HepG2 (cell line): ENCODE results near the gene DNM1. TPM values are rescaled to one million over a fixed set of nuclear protein-coding genes. Genes with fewer than 3 reads are reported as not detected.

Experiments
- ATF7-NPFF ChIP-seq: sonication (generic); formaldehyde crosslinking; IDR thresholded peaks from 2 replicates; pipeline ENCODE4 v1.8.1; 2023; ENCODE audit warnings: mild to moderate bottlenecking, low read depth, missing genetic modification reagents, moderate library complexity
- FOSL2 ChIP-seq: sonication (generic); formaldehyde crosslinking; IDR thresholded peaks from 2 replicates; pipeline ENCODE4 v1.4.0; 2020; ENCODE audit warnings: missing genetic modification reagents
- GPN1 ChIP-seq: sonication (generic); formaldehyde crosslinking; IDR thresholded peaks from 2 replicates; pipeline ENCODE4 v1.5.1; 2020; ENCODE audit warnings: missing genetic modification reagents, borderline replicate concordance
- PITX1 ChIP-seq: sonication (generic); formaldehyde crosslinking; IDR thresholded peaks from 2 replicates; pipeline ENCODE4 v1.5.1; 2020; ENCODE audit warnings: mild to moderate bottlenecking, missing genetic modification reagents
- SMARCC2 ChIP-seq: fragments of 450-650 bp; IDR thresholded peaks from 2 replicates; pipeline ENCODE4 v1.6.1; 2017; ENCODE audit warnings: antibody characterized with exemption, mild to moderate bottlenecking
- STAT6 ChIP-seq: sonication (generic); formaldehyde crosslinking; IDR thresholded peaks from 2 replicates; pipeline ENCODE4 v1.4.0; 2020; ENCODE audit warnings: missing genetic modification reagents, mild to moderate bottlenecking, borderline replicate concordance
- YEATS2 ChIP-seq: sonication (generic); formaldehyde crosslinking; IDR thresholded peaks from 2 replicates; pipeline ENCODE4 v1.4.0; 2020; ENCODE audit warnings: missing genetic modification reagents, borderline replicate concordance
- ZBTB20 ChIP-seq: sonication (generic); formaldehyde crosslinking; IDR thresholded peaks from 2 replicates; pipeline ENCODE4 v1.8.1; 2023; ENCODE audit warnings: missing genetic modification reagents, low read depth, mild to moderate bottlenecking, borderline replicate concordance
- ZNF225 ChIP-seq: sonication (generic); formaldehyde crosslinking; IDR thresholded peaks from 2 replicates; pipeline ENCODE4 v1.4.0; 2020; ENCODE audit warnings: mild to moderate bottlenecking, missing genetic modification reagents
- ZNF232 ChIP-seq: sonication (generic); formaldehyde crosslinking; IDR thresholded peaks from 2 replicates; pipeline ENCODE4 v1.4.0; 2020; ENCODE audit warnings: missing genetic modification reagents, borderline replicate concordance
- ZNF24 ChIP-seq: fragments of 450-650 bp; IDR thresholded peaks from 2 replicates; pipeline ENCODE4 v1.6.1; 2017; ENCODE audit warnings: antibody characterized with exemption, mild to moderate bottlenecking
- ZNF574 ChIP-seq: sonication (generic); formaldehyde crosslinking; IDR thresholded peaks from 2 replicates; pipeline ENCODE4 v1.4.0; 2020; ENCODE audit warnings: missing genetic modification reagents
- polyA plus RNA-seq, 8 experiments: library from polyadenylated mRNA; depleted of rRNA in 3 of 8; stranded (reverse) in 7 of 8; unstranded in 1 of 8; fragments of >200 nt; fragmentation: Illumina TruSeq in 4 of 8; extraction: Trizol in 4 of 8; gene quantifications; 2 replicates each; pipeline versions ENCODE4 v1.2.1 to v1.2.3, GENCODE V29; 2011 to 2016; ENCODE audit warnings: low read depth in 4 of 8, missing spikeins in 1 of 8, mixed read lengths in 1 of 8; ENCODE audit not compliant: insufficient read depth in 1 of 8
- total RNA-seq, 5 experiments: library from RNA; depleted of rRNA; stranded (reverse); fragments of >200 nt; fragmentation: Illumina TruSeq; extraction: Trizol; gene quantifications; 2 replicates each; pipeline ENCODE4 v1.2.3, GENCODE V29; 2016; ENCODE audit warnings: low read depth in 1 of 5
- TF ChIP-seq, protein P1 (sequence below): sonication (generic); formaldehyde crosslinking; IDR thresholded peaks from 2 replicates; pipeline ENCODE4 v1.8.0; 2022; ENCODE audit warnings: mild to moderate bottlenecking, missing genetic modification reagents; ENCODE audit not compliant: insufficient replicate concordance
- TF ChIP-seq, protein P2 (sequence below): sonication (generic); formaldehyde crosslinking; IDR thresholded peaks from 2 replicates; pipeline ENCODE4 v1.4.0; 2020; ENCODE audit warnings: missing genetic modification reagents, borderline replicate concordance
- TF ChIP-seq, protein P3 (sequence below): sonication (generic); formaldehyde crosslinking; IDR thresholded peaks from 2 replicates; pipeline ENCODE4 v1.5.0; 2020; ENCODE audit warnings: missing genetic modification reagents, mild to moderate bottlenecking, borderline replicate concordance

The DNM1 gene
- total and polyA plus RNA-seq, 2 of the 13 experiments (the other 11 are each of a cell fraction or from before 2014, with no cell fraction given) = 0.13 to 0.58 TPM

GRCh38 chr9:128296340-128297220 lies 93.4 kb downstream of the DNM1 start (continued):
- TF ChIP-seq, protein P1, sequence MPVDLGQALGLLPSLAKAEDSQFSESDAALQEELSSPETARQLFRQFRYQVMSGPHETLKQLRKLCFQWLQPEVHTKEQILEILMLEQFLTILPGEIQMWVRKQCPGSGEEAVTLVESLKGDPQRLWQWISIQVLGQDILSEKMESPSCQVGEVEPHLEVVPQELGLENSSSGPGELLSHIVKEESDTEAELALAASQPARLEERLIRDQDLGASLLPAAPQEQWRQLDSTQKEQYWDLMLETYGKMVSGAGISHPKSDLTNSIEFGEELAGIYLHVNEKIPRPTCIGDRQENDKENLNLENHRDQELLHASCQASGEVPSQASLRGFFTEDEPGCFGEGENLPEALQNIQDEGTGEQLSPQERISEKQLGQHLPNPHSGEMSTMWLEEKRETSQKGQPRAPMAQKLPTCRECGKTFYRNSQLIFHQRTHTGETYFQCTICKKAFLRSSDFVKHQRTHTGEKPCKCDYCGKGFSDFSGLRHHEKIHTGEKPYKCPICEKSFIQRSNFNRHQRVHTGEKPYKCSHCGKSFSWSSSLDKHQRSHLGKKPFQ (CRISPR knock-in tag) = no peak
- TF ChIP-seq ZNF574 (CRISPR knock-in tag) = no peak; the same call in 1 of the 2 replicates
- no peak for TF ChIP-seq SMARCC2
- TF ChIP-seq ZNF24 = no peak
- no peak for TF ChIP-seq ZNF225 (CRISPR knock-in tag)
- TF ChIP-seq STAT6 (CRISPR knock-in tag) = no peak
- TF ChIP-seq PITX1 (CRISPR knock-in tag) = no peak
- no peak for TF ChIP-seq YEATS2 (CRISPR knock-in tag)
- TF ChIP-seq, protein P2, sequence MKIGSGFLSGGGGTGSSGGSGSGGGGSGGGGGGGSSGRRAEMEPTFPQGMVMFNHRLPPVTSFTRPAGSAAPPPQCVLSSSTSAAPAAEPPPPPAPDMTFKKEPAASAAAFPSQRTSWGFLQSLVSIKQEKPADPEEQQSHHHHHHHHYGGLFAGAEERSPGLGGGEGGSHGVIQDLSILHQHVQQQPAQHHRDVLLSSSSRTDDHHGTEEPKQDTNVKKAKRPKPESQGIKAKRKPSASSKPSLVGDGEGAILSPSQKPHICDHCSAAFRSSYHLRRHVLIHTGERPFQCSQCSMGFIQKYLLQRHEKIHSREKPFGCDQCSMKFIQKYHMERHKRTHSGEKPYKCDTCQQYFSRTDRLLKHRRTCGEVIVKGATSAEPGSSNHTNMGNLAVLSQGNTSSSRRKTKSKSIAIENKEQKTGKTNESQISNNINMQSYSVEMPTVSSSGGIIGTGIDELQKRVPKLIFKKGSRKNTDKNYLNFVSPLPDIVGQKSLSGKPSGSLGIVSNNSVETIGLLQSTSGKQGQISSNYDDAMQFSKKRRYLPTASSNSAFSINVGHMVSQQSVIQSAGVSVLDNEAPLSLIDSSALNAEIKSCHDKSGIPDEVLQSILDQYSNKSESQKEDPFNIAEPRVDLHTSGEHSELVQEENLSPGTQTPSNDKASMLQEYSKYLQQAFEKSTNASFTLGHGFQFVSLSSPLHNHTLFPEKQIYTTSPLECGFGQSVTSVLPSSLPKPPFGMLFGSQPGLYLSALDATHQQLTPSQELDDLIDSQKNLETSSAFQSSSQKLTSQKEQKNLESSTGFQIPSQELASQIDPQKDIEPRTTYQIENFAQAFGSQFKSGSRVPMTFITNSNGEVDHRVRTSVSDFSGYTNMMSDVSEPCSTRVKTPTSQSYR (CRISPR knock-in tag) = no peak
- no peak for TF ChIP-seq ZNF232
- TF ChIP-seq, protein P3, sequence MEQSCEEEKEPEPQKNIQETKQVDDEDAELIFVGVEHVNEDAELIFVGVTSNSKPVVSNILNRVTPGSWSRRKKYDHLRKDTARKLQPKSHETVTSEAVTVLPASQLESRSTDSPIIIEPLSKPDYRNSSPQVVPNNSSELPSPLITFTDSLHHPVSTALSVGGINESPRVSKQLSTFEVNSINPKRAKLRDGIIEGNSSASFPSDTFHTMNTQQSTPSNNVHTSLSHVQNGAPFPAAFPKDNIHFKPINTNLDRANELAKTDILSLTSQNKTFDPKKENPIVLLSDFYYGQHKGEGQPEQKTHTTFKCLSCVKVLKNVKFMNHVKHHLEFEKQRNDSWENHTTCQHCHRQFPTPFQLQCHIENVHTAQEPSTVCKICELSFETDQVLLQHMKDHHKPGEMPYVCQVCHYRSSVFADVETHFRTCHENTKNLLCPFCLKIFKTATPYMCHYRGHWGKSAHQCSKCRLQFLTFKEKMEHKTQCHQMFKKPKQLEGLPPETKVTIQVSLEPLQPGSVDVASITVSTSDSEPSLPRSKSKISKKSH (CRISPR knock-in tag) = no peak
- TF ChIP-seq ATF7-NPFF (CRISPR knock-in tag) = no peak
- peak; percentile 7; the same call in 1 of the 2 replicates for TF ChIP-seq FOSL2
- TF ChIP-seq ZBTB20 (CRISPR knock-in tag) = peak; percentile 42; the same call in 1 of the 2 replicates
- TF ChIP-seq GPN1 (CRISPR knock-in tag) = no peak
